Chondrocyte (in vitro differentiated cells): ENCODE data around the gene CDH5. TPM values are rescaled to one million over a fixed set of nuclear protein-coding genes. Genes with fewer than 3 reads are reported as not detected.

Experiments used
- DNase-seq: peaks from one replicate; pipeline ENCODE4 v3.0.0; 2021; ENCODE audit warnings: mixed read lengths, low spot score
- H3K27ac Mint-ChIP-seq: one replicate; pipeline ENCODE4 v1.8.0; 2021; ENCODE audit warnings: mild to moderate bottlenecking, moderate library complexity, mixed read lengths; ENCODE audit not compliant: unreplicated experiment
- H3K27me3 Mint-ChIP-seq: 2 replicates; pipeline ENCODE4 v1.8.0; 2021; ENCODE audit warnings: low read depth, mixed read lengths
- H3K36me3 Mint-ChIP-seq: 2 replicates; pipeline ENCODE4 v1.8.0; 2021; ENCODE audit warnings: low read depth, mixed read lengths
- H3K4me1 Mint-ChIP-seq: 2 replicates; pipeline ENCODE4 v1.8.0; 2021; ENCODE audit warnings: low read depth, mild to moderate bottlenecking, mixed read lengths
- H3K4me3 Mint-ChIP-seq: one replicate; pipeline ENCODE4 v1.8.0; 2021; ENCODE audit warnings: mild to moderate bottlenecking, moderate library complexity, mixed read lengths; ENCODE audit not compliant: unreplicated experiment
- H3K9me3 Mint-ChIP-seq: 2 replicates; pipeline ENCODE4 v1.8.0; 2021; ENCODE audit warnings: low read depth, mixed read lengths
- CTCF ChIP-seq: fragments of 200-600 bp; sonication (generic); IDR thresholded peaks from 2 replicates; pipeline ENCODE4 v1.5.0; 2021; ENCODE audit warnings: antibody characterized with exemption, mild to moderate bottlenecking, moderate library complexity
- total RNA-seq: library from RNA; stranded (reverse); gene quantifications from 3 replicates; pipeline ENCODE4 v1.2.1, GENCODE V29; 2021

The CDH5 gene
- total RNA-seq, 1 donor from 2014 or later: not detected

DNA sequence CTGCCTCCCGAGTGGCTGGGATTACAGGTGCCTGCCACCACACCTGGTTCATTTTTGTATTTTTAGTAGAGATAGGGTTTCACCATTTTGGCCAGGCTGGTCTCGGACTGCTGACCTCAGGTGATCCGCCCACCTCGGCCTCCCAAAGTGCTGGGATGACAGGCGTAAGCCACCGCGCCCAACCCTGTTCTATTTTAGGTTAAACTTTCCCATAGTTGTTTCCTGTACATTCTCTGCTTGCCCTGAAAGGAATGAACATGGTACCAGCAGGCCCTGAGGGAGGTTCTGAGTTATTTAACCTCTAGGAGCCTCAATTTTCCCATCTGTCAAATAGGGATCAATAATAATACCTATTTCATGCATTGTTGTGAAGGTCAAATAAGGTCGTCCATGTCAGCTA is 11.0 kb upstream of the CDH5 start:
- Mint-ChIP-seq H3K27ac (no peak overlapping the region), H3K4me3 (no peak overlapping the region), H3K4me1 (peaks cover 25% of the 10 kb centered on the region), H3K27me3 (peaks cover 2% of the 10 kb centered on the region), H3K9me3 (peaks cover 2% of the 10 kb centered on the region), H3K36me3 (no peaks in the 10 kb centered on the region)
- no peak for DNase-seq
- no peak for TF ChIP-seq CTCF

- peaks cover 5% of the 10 kb centered on the region for H3K27me3 Mint-ChIP-seq
- TF ChIP-seq CTCF: peak; percentile 89
- H3K4me1 Mint-ChIP-seq: peaks cover 21% of the 10 kb centered on the region
- H3K36me3 Mint-ChIP-seq: no peaks in the 10 kb centered on the region
- H3K27ac Mint-ChIP-seq: peak overlapping the region; percentile 46
- H3K4me3 Mint-ChIP-seq: no peak overlapping the region
- DNase-seq: no peak
- H3K9me3 Mint-ChIP-seq: peaks cover under 1% of the 10 kb centered on the region
These were observed 9.0 kb upstream of the CDH5 start for GRCh38 chr16:66357523-66357928.

GRCh38 chr16:66358231-66358630 is 8.3 kb upstream of the CDH5 start:
- Mint-ChIP-seq H3K27me3 (peaks cover 11% of the 10 kb centered on the region), H3K27ac (no peak overlapping the region), H3K4me3 (no peak overlapping the region), H3K36me3 (no peaks in the 10 kb centered on the region), H3K9me3 (no peaks in the 10 kb centered on the region), H3K4me1 (peaks cover 20% of the 10 kb centered on the region)
- no peak for DNase-seq
- TF ChIP-seq CTCF: no peak

DNA sequence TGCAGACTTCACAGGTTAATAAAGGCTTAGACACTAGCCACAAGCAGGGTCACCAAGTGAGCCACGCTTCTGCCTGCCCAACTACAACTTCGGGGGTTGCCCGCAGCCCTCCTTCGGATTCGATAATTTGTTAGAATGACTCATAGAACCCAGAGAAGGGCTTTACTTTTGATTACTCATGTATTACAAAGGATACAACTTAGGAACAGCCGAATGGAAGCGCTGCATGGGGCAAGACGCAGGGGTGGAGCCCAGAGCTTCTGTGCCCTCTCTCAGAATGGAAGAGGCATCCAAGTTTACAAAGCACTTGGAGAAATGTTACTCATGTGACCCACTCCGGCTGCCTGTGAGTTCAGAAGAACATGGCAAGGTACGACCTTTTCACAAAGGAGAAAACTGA is 7.5 kb upstream of the CDH5 start:
- no peak overlapping the region for H3K27ac Mint-ChIP-seq
- TF ChIP-seq CTCF: no peak
- no peak overlapping the region for H3K4me3 Mint-ChIP-seq
- H3K27me3 Mint-ChIP-seq: peaks cover 11% of the 10 kb centered on the region
- H3K4me1 Mint-ChIP-seq: peaks cover 20% of the 10 kb centered on the region
- no peak for DNase-seq
- no peaks in the 10 kb centered on the region for H3K36me3 Mint-ChIP-seq
- H3K9me3 Mint-ChIP-seq: no peaks in the 10 kb centered on the region

- peaks cover 11% of the 10 kb centered on the region for H3K27me3 Mint-ChIP-seq
- no peak overlapping the region for H3K4me3 Mint-ChIP-seq
- no peaks in the 10 kb centered on the region for H3K36me3 Mint-ChIP-seq
- TF ChIP-seq CTCF: no peak
- peaks cover 25% of the 10 kb centered on the region for H3K4me1 Mint-ChIP-seq
- DNase-seq: no peak
- H3K9me3 Mint-ChIP-seq: no peaks in the 10 kb centered on the region
- no peak overlapping the region for H3K27ac Mint-ChIP-seq
These were observed 6.5 kb upstream of the CDH5 start for GRCh38 chr16:66359811-66360608.
